Tibial artery (tissue), 4 donors: ENCODE data around the gene OR14K1.
"Not testable (repeated sequence)": the region's sequence is repeated elsewhere in the genome, so short reads cannot be mapped to it uniquely, and the experiment has no call there.

Experiments
- DNase-seq, 2 donors: peaks; one replicate each; pipeline ENCODE4 v3.0.0-alpha.2; 2019
- H3K27ac ChIP-seq, 2 donors: fragments of 200-600 bp; sonication (generic) in 1 of 2; 1 replicate in 1 of 2; 2 replicates in 1 of 2; pipeline ENCODE4 v1.5.1; 2018 to 2019; ENCODE audit warnings: mild to moderate bottlenecking in 1 of 2
- H3K27me3 ChIP-seq, 2 donors: fragments of 200-600 bp; sonication (generic) in 1 of 2; one replicate each; pipeline versions ENCODE4 v1.5.1 to v1.6.0; 2016 to 2019
- H3K36me3 ChIP-seq, 3 donors: fragments of 200-600 bp; sonication (generic) in 2 of 3; one replicate each; pipeline ENCODE4 v1.5.1; 2016 to 2019; ENCODE audit warnings: mild to moderate bottlenecking in 2 of 3
- H3K4me1 ChIP-seq, 4 donors: fragments of 200-600 bp; sonication (generic) in 2 of 4; 1 replicate in 3 of 4; 2 replicates in 1 of 4; pipeline ENCODE4 v1.5.1; 2016 to 2019
- H3K4me3 ChIP-seq, 2 donors: fragments of 200-600 bp; sonication (generic) in 1 of 2; 1 replicate in 1 of 2; 2 replicates in 1 of 2; pipeline ENCODE4 v1.5.1; 2018 to 2019; ENCODE audit warnings: mild to moderate bottlenecking in 2 of 2
- H3K9me3 ChIP-seq, 3 donors: fragments of 200-600 bp; sonication (generic) in 1 of 3; one replicate each; pipeline ENCODE4 v1.5.1; 2016 to 2019
- intact Hi-C: fragments of 100-400 bp; cut with DNase I; formaldehyde crosslinking; loops from one replicate; pipeline ENCODE4 v1.15.0; 2023; ENCODE audit warnings: low total_unique reads
- TF ChIP-seq, protein P1 (sequence below), 2 experiments: fragments of 200-600 bp in 1 of 2; fragments of 450-650 bp in 1 of 2; IDR thresholded peaks; one replicate each; pipeline ENCODE4 v1.5.1; 2017 to 2019; ENCODE audit warnings: antibody characterized with exemption in 2 of 2, mild to moderate bottlenecking in 1 of 2, moderate library complexity in 1 of 2

OR14K1 gene, protein sequence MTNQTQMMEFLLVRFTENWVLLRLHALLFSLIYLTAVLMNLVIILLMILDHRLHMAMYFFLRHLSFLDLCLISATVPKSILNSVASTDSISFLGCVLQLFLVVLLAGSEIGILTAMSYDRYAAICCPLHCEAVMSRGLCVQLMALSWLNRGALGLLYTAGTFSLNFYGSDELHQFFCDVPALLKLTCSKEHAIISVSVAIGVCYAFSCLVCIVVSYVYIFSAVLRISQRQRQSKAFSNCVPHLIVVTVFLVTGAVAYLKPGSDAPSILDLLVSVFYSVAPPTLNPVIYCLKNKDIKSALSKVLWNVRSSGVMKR

DNA sequence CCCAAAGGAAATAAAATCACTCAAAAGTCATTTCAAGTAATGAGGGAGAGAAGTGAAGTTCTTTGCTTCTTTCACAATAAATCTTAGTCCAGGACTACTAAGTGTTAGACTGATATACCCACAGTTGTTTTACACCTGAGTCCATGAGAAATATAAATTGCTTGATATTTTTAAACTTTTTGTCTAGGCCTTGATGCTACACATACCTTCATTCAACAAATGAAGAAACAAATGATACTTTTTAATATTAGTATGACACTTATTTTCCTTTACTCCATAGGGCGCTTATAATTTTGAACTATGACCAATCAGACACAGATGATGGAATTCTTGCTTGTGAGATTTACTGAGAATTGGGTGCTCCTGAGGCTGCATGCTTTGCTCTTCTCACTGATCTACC lies at the start of gene OR14K1:
TSS of gene OR14K1 (plus strand) at position 301 of the 400 bp plus-strand sequence. CDS start at position 301, 0 bp downstream.
- intact Hi-C loops, result no loop called here
- Histone ChIP-seq H3K9me3 (no peaks in the 10 kb centered on the region), H3K36me3 (no peaks in the 10 kb centered on the region), H3K27me3 (no peaks in the 10 kb centered on the region), H3K4me3 (no peak within 1 kb of the TSS), H3K27ac (no peak within 1 kb of the TSS), H3K4me1 (no peaks in the 10 kb centered on the region)
- DNase-seq, result no peak
- TF ChIP-seq, protein P1, sequence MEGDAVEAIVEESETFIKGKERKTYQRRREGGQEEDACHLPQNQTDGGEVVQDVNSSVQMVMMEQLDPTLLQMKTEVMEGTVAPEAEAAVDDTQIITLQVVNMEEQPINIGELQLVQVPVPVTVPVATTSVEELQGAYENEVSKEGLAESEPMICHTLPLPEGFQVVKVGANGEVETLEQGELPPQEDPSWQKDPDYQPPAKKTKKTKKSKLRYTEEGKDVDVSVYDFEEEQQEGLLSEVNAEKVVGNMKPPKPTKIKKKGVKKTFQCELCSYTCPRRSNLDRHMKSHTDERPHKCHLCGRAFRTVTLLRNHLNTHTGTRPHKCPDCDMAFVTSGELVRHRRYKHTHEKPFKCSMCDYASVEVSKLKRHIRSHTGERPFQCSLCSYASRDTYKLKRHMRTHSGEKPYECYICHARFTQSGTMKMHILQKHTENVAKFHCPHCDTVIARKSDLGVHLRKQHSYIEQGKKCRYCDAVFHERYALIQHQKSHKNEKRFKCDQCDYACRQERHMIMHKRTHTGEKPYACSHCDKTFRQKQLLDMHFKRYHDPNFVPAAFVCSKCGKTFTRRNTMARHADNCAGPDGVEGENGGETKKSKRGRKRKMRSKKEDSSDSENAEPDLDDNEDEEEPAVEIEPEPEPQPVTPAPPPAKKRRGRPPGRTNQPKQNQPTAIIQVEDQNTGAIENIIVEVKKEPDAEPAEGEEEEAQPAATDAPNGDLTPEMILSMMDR (IDR thresholded peaks at IDR 0.05), result no peak

DNA sequence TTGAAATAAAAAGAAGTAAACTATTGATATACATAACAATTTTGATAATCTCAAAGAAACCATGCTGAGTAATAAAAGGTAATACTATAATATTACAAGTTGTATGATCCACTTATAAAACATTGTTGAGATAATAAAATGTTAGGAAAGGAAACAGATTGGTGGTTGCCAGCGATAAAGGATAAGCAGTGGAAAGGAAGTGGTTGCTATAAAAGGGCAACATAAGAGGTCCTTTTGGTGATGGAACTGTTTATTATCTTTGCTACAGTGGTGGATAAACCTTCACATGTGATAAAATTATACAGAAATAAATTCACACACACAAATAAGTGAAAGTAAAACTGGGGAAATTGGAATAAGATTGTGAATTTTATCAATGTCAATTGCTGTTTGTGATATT lies 37.1 kb upstream of the OR14K1 start:
- H3K27ac ChIP-seq, result no peak overlapping the region
- no peak for DNase-seq
- H3K36me3 ChIP-seq, result no peaks in the 10 kb centered on the region
- H3K9me3 ChIP-seq, result peaks cover 0 to 6% (median 0%) of the 10 kb centered on the region in 3 donors
- H3K4me3 ChIP-seq, result no peak overlapping the region
- intact Hi-C loops, result no loop called here
- H3K4me1 ChIP-seq, result no peaks in the 10 kb centered on the region
- no peaks in the 10 kb centered on the region for H3K27me3 ChIP-seq
- TF ChIP-seq, protein P1 (IDR thresholded peaks at IDR 0.05), result no peak

DNA sequence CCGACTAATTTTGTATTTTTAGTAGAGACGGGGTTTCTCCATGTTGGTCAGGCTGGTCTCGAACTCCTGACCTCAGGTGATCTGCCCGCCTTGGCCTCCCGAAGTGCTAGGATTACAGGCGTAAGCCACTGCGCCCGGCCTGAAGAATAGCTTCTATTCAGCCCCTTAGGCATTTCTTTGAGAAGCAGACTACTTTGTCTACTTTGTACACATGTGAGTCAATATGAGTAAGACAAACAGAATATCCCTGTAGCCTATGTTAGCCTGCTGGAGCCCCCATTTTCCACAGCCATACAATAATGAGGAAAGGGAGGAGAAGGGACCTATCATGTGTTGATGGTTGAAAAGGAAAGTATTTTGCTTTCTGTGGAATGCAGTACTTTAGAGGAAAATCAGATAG lies 27.7 kb upstream of the OR14K1 start:
- H3K9me3 ChIP-seq, H3K36me3 ChIP-seq, DNase-seq, H3K27ac ChIP-seq, H3K27me3 ChIP-seq, intact Hi-C loops, H3K4me3 ChIP-seq, H3K4me1 ChIP-seq: not testable (repeated sequence)

DNA sequence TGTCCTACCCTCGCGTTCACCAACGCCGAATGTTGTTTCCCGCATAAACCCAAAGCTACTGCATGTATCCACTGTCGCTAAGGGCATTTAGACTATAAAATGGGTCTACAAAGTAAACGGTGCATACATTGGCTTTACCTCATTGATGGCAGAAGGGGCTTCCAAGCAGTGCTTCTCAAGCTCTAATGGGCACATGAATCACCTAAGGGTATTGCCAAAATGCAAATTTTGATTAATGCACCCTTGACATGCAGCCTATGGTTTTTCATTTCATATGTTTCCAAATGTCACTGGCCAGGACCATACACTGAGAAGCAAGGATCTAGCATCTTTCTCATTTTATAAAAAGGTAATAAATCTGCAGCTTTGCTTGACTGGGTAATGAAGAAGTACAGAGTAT lies 24.7 kb upstream of the OR14K1 start:
- H3K36me3 ChIP-seq, result no peaks in the 10 kb centered on the region
- TF ChIP-seq, protein P1 (IDR thresholded peaks at IDR 0.05), result no peak
- no peak overlapping the region for H3K4me3 ChIP-seq
- no peaks in the 10 kb centered on the region for H3K27me3 ChIP-seq
- intact Hi-C loops, result no loop called here
- DNase-seq, result no peak
- H3K4me1 ChIP-seq, result no peaks in the 10 kb centered on the region
- H3K27ac ChIP-seq, result no peak overlapping the region
- no peaks in the 10 kb centered on the region for H3K9me3 ChIP-seq

DNA sequence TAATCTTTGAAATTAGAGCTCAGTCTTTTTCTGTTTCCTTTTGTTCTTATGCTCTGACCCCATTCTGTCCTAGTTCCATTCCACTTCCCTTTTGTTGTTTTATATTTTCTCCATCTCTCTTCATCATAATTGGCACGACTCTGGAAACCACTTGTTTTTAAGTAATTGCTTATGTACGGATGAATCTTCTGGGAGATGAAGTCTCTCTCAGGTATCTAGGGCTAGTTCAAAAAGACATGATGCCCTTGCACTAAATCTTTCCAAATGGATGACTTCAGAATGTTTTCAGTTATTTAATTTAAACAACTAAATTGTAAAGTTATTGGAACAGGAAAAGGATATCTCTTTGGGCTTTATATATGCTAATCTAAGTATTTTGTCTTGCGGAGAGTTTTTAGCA lies 21.9 kb upstream of the OR14K1 start, which contains the start of gene OR6F1:
TSS of gene OR6F1 (minus strand) at position 101 of the 400 bp plus-strand sequence. CDS start 3,891 bp downstream, outside the sequence.
- Histone ChIP-seq H3K36me3 (no peaks in the 10 kb centered on the region), H3K4me3 (no peak within 1 kb of the TSS), H3K27ac (no peak within 1 kb of the TSS), H3K9me3 (peaks cover 0 to 6% (median 6%) of the 10 kb centered on the region in 3 donors), H3K4me1 (no peaks in the 10 kb centered on the region), H3K27me3 (no peaks in the 10 kb centered on the region)
- intact Hi-C loops, result no loop called here
- no peak for DNase-seq
- TF ChIP-seq, protein P1 (IDR thresholded peaks at IDR 0.05), result no peak

DNA sequence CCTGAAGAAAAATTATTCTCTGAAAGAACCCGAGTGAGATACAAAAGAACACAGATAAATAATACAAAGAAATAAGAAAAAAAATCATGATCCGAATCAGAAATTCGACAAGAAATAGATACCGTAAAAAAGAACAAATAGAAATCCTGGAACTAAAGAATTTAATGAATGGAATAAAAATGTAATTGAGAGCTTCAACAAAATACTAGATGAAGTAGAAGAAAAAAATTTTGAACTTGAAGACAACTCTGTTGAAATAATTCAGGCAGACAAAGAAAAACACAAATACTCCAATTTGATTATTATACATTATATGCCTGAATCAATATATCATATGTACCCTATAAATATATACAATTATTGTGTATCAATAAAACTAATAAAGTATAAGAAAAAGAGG lies 17.2 kb upstream of the OR14K1 start:
- H3K4me3 ChIP-seq, result no peak overlapping the region
- TF ChIP-seq, protein P1 (IDR thresholded peaks at IDR 0.05), result no peak
- intact Hi-C loops, result no loop called here

More for the DNA sequence above, 17.2 kb upstream of the OR14K1 start:
- no peaks in the 10 kb centered on the region for H3K27me3 ChIP-seq
- H3K36me3 ChIP-seq, result no peaks in the 10 kb centered on the region
- no peak overlapping the region for H3K27ac ChIP-seq
- DNase-seq, result no peak
- peaks cover 0 to 6% (median 6%) of the 10 kb centered on the region in 3 donors for H3K9me3 ChIP-seq
- no peaks in the 10 kb centered on the region for H3K4me1 ChIP-seq
